AG09319 (cell line): ENCODE data around the gene AGO4.
"Not testable (repeated sequence)": the region's sequence is repeated elsewhere in the genome, so short reads cannot be mapped to it uniquely, and the experiment has no call there.

Source experiments
- DNase-seq: peaks from one replicate; pipeline ENCODE4 v3.0.0-alpha.2; 2010; ENCODE audit warnings: low read depth; ENCODE audit errors: extremely low read depth
- CTCF ChIP-seq: IDR thresholded peaks from 2 replicates; pipeline ENCODE4 v1.5.1; 2011; ENCODE audit warnings: low read depth, mild to moderate bottlenecking, inconsistent platforms, low read length, moderate library complexity

AGO4 gene

GRCh38 chr1:35884934-35885333 is 77.1 kb downstream of the AGO4 start:
- no peak for TF ChIP-seq CTCF
- no peak for DNase-seq

GRCh38 chr1:35885961-35886558 is 78.2 kb downstream of the AGO4 start:
- no peak for TF ChIP-seq CTCF
- no peak for DNase-seq

- no peak for TF ChIP-seq CTCF
- no peak for DNase-seq
These were observed 79.0 kb downstream of the AGO4 start for GRCh38 chr1:35886577-35887431.

GRCh38 chr1:35887508-35887907 is 79.7 kb downstream of the AGO4 start:
- DNase-seq: no peak
- TF ChIP-seq CTCF: no peak

- no peak for DNase-seq
- no peak for TF ChIP-seq CTCF
These were observed 80.4 kb downstream of the AGO4 start for GRCh38 chr1:35888255-35888654.

- not testable (repeated sequence) for DNase-seq
These were observed 81.2 kb downstream of the AGO4 start for GRCh38 chr1:35888981-35889380.

- no peak for TF ChIP-seq CTCF
- no peak for DNase-seq
These were observed 85.4 kb downstream of the AGO4 start for GRCh38 chr1:35893051-35893879.
